ENCODE results near the gene TEX28.

DNA sequence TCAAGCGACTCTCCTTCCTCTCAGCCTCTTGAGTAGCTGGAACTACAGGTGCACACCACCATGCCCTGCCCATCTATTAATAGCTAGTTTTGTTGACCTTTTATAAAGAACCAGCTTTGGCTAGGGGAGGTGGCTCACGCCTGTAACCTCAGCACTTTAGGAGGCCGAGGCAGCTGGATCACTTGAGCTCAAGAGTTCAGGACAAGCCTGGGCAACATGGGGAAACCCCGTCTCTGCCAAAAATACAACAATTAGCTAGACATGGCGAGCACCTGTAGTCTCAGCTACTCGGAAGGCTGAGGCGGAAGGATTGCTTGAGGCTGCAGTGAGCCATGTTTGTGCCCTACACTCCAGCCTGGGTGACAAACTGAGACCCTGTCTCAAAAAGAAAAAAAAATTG, 3.4 kb upstream of the TEX28 start:
- TF ChIP-seq, protein P1, sequence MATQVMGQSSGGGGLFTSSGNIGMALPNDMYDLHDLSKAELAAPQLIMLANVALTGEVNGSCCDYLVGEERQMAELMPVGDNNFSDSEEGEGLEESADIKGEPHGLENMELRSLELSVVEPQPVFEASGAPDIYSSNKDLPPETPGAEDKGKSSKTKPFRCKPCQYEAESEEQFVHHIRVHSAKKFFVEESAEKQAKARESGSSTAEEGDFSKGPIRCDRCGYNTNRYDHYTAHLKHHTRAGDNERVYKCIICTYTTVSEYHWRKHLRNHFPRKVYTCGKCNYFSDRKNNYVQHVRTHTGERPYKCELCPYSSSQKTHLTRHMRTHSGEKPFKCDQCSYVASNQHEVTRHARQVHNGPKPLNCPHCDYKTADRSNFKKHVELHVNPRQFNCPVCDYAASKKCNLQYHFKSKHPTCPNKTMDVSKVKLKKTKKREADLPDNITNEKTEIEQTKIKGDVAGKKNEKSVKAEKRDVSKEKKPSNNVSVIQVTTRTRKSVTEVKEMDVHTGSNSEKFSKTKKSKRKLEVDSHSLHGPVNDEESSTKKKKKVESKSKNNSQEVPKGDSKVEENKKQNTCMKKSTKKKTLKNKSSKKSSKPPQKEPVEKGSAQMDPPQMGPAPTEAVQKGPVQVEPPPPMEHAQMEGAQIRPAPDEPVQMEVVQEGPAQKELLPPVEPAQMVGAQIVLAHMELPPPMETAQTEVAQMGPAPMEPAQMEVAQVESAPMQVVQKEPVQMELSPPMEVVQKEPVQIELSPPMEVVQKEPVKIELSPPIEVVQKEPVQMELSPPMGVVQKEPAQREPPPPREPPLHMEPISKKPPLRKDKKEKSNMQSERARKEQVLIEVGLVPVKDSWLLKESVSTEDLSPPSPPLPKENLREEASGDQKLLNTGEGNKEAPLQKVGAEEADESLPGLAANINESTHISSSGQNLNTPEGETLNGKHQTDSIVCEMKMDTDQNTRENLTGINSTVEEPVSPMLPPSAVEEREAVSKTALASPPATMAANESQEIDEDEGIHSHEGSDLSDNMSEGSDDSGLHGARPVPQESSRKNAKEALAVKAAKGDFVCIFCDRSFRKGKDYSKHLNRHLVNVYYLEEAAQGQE (IDR thresholded peaks at IDR 0.05; ENCODE audit: low read depth) = no peak
- TF ChIP-seq, protein P2, sequence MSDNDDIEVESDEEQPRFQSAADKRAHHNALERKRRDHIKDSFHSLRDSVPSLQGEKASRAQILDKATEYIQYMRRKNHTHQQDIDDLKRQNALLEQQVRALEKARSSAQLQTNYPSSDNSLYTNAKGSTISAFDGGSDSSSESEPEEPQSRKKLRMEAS (IDR thresholded peaks at IDR 0.05) = no peak
- TF ChIP-seq FOSL1 (IDR thresholded peaks at IDR 0.05; ENCODE audit: low read depth) (no peak), POLR2A (IDR thresholded peaks at IDR 0.05; ENCODE audit: borderline replicate concordance, extremely low read depth, insufficient read depth, insufficient read length) (no peak), EZH2 (IDR thresholded peaks at IDR 0.05) (no peak), RAD21 (IDR thresholded peaks at IDR 0.05; ENCODE audit: low read depth) (no peak), POLR2AphosphoS5 (IDR thresholded peaks at IDR 0.05; ENCODE audit: low read depth, low read length) (no peak)
- TF ChIP-seq, protein P3, sequence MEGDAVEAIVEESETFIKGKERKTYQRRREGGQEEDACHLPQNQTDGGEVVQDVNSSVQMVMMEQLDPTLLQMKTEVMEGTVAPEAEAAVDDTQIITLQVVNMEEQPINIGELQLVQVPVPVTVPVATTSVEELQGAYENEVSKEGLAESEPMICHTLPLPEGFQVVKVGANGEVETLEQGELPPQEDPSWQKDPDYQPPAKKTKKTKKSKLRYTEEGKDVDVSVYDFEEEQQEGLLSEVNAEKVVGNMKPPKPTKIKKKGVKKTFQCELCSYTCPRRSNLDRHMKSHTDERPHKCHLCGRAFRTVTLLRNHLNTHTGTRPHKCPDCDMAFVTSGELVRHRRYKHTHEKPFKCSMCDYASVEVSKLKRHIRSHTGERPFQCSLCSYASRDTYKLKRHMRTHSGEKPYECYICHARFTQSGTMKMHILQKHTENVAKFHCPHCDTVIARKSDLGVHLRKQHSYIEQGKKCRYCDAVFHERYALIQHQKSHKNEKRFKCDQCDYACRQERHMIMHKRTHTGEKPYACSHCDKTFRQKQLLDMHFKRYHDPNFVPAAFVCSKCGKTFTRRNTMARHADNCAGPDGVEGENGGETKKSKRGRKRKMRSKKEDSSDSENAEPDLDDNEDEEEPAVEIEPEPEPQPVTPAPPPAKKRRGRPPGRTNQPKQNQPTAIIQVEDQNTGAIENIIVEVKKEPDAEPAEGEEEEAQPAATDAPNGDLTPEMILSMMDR (IDR thresholded peaks at IDR 0.05 in 2 of 3, conservative IDR thresholded peaks at IDR 0.05 in 1 of 3; ENCODE audit: borderline replicate concordance in 1 of 3, insufficient read depth in 1 of 3, low read depth in 2 of 3, low read length in 2 of 3) = no peak
- TF ChIP-seq, protein P4, sequence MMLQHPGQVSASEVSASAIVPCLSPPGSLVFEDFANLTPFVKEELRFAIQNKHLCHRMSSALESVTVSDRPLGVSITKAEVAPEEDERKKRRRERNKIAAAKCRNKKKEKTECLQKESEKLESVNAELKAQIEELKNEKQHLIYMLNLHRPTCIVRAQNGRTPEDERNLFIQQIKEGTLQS (IDR thresholded peaks at IDR 0.05) = no peak

All from HCT116 (cell line).